ENCODE measurements around the gene REG3G.
"Not testable (repeated sequence)": the region's sequence is repeated elsewhere in the genome, so short reads cannot be mapped to it uniquely, and the experiment has no call there.

Gene REG3G

GRCh38 chr2:79026061-79026460 is 559 bp downstream of the REG3G start:
- DNase-seq = no peak

GRCh38 chr2:79039944-79040343 is 14.4 kb downstream of the REG3G start:
- DNase-seq = no peak

- DNase-seq = no peak
Measured at GRCh38 chr2:79041032-79041448, 15.5 kb downstream of the REG3G start.

GRCh38 chr2:79053486-79053885 is 28.0 kb downstream of the REG3G start:
- DNase-seq = not testable (repeated sequence)

GRCh38 chr2:79054769-79055168 is 29.3 kb downstream of the REG3G start:
- DNase-seq = not testable (repeated sequence)

- no peak for DNase-seq
Measured at GRCh38 chr2:79065201-79065600, 39.7 kb downstream of the REG3G start.

- DNase-seq = no peak
Measured at GRCh38 chr2:79071078-79071477, 45.6 kb downstream of the REG3G start.
